ENCODE results near the gene C17orf78. TPM values are rescaled to one million over a fixed set of nuclear protein-coding genes. Genes with fewer than 3 reads are reported as not detected.

C17orf78 gene
- total and polyA plus RNA-seq, 2 of the 13 experiments (the other 11 are each of a cell fraction or from before 2014, with no cell fraction given), result not detected

GRCh38 chr17:37358098-37358829, 17.5 kb upstream of the C17orf78 start (continued):
- TF ChIP-seq ZBTB46 (CRISPR knock-in tag; IDR thresholded peaks at IDR 0.05; ENCODE audit: borderline replicate concordance), result no peak
- TF ChIP-seq ASH2L (IDR thresholded peaks at IDR 0.05; ENCODE audit: insufficient read length, low read depth, low read length), result peak; percentile 21
- no peak for TF ChIP-seq ZNF121 (CRISPR knock-in tag; IDR thresholded peaks at IDR 0.05)
- TF ChIP-seq POLR2G (IDR thresholded peaks at IDR 0.05; ENCODE audit: low read depth, low read length), result peak; percentile 85
- no peak for TF ChIP-seq SRF (IDR thresholded peaks at IDR 0.05; ENCODE audit: low read depth, low read length)
- no peak for TF ChIP-seq MYPOP (CRISPR knock-in tag; IDR thresholded peaks at IDR 0.05)
- no peak for TF ChIP-seq ETV5 (CRISPR knock-in tag; IDR thresholded peaks at IDR 0.05; ENCODE audit: borderline replicate concordance)
- TF ChIP-seq PAF1 (CRISPR knock-in tag; IDR thresholded peaks at IDR 0.05), result no peak; the same call in 1 of the 2 replicates
- no peak for TF ChIP-seq ADNP (CRISPR knock-in tag; IDR thresholded peaks at IDR 0.05)
- no peak for TF ChIP-seq ZBTB21 (CRISPR knock-in tag; IDR thresholded peaks at IDR 0.05)
- TF ChIP-seq BRCA1 (CRISPR knock-in tag; IDR thresholded peaks at IDR 0.05), result no peak
- peak; percentile 77 for TF ChIP-seq MAX (IDR thresholded peaks at IDR 0.05)
- TF ChIP-seq HMG20A (CRISPR knock-in tag; IDR thresholded peaks at IDR 0.05; ENCODE audit: borderline replicate concordance), result no peak
- no peak for TF ChIP-seq ZNF816 (CRISPR knock-in tag; IDR thresholded peaks at IDR 0.05; ENCODE audit: borderline replicate concordance)
- peak; percentile 26; the same call in 1 of the 2 replicates for TF ChIP-seq ZNF574 (CRISPR knock-in tag; IDR thresholded peaks at IDR 0.05)
- no peak for TF ChIP-seq ZNF691 (CRISPR knock-in tag; IDR thresholded peaks at IDR 0.05; ENCODE audit: borderline replicate concordance, low read depth)
- 0 out of 2 replicates have a peak, but pooled peaks have one; percentile 7 for TF ChIP-seq CBX5 (CRISPR knock-in tag; IDR thresholded peaks at IDR 0.05; ENCODE audit: borderline replicate concordance)
- TF ChIP-seq TRIM22 (IDR thresholded peaks at IDR 0.05), result no peak
- 0 out of 2 replicates have a peak, but pooled peaks have one; percentile 14 for TF ChIP-seq ISL2 (CRISPR knock-in tag; IDR thresholded peaks at IDR 0.05)
- no peak for TF ChIP-seq ZNF317 (CRISPR knock-in tag; IDR thresholded peaks at IDR 0.05)
- TF ChIP-seq HOXA3 (CRISPR knock-in tag; IDR thresholded peaks at IDR 0.05), result no peak
- no peak for TF ChIP-seq SKI (IDR thresholded peaks at IDR 0.05; ENCODE audit: partially characterized antibody)
- TF ChIP-seq SUZ12 (IDR thresholded peaks at IDR 0.05; ENCODE audit: low read depth, low read length), result no peak
